Fibroblast of lung (primary cell): Measurements from ENCODE around the gene SLC2A5.

ENCODE experiments used
- CTCF ChIP-seq, 2 donors: IDR thresholded peaks in 1 of 2; conservative IDR thresholded peaks in 1 of 2; 1 replicate in 1 of 2; 2 replicates in 1 of 2; pipeline ENCODE4 v1.5.1; 2011 to 2012; ENCODE audit warnings: low read length in 2 of 2, control low read depth in 1 of 2, inconsistent platforms in 1 of 2, low read depth in 1 of 2, mild to moderate bottlenecking in 1 of 2
- EZH2 ChIP-seq: IDR thresholded peaks from 2 replicates; pipeline ENCODE4 v1.5.1; 2012; ENCODE audit warnings: low read length, control low read depth, mild to moderate bottlenecking; ENCODE audit errors: missing control alignments

GRCh38 chr1:9069326-9070100, at the start of gene SLC2A5:
- TF ChIP-seq CTCF (conservative IDR thresholded peaks at IDR 0.05 in 1 of 2, IDR thresholded peaks at IDR 0.05 in 1 of 2; ENCODE audit: low read depth in 1 of 2, low read length in 2 of 2), result no peak
- no peak for TF ChIP-seq EZH2
